ENCODE data around the gene MPO.

Gene MPO

DNA sequence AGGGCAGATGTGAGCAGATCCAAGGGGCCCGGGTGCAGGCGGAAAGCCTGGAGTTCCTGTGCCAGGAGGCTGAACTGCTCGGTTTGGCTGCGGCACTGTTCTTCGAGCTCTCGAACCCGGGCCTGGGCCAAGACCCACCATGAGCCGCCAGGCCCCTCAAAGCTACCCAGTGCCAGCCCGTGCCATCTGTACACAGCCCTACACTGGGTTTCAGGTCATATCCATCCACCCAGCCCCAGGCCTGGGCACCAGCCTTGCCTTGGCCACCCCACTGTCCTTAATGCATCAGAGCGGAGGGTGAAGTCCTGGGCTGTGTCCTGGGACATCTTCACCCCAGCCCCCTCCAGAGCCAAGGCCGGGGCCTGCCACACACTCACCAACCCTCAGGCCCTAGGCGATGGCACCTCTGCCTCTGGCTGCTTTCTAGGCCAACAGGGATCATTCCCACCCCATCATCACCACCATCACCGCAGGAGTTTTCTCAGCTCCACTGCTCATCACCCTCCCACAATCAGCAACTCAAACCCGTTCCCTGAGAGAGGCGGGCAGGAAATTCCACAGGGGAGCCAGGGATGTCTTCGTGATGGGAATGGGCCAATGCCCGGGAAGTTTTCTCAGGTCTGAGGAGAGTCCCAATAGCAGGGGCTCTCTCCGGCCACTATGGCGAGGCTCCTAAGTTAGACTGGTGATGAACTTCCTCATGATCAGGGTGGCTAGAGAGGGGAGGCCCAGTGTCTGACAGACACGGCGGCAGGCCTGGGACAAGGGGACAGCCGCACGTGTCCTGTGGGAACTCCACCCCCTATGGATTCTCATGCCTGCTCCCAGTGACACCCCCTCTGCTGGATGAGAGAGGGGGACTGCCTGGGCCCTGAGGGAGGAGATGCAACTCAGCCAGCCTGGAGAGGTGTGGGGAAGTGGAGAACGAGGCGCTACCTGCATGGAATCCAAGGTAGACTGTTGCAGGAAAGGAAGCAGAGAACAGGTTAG lies 38.7 kb upstream of the MPO start:
- no peak for DNase-seq

DNA sequence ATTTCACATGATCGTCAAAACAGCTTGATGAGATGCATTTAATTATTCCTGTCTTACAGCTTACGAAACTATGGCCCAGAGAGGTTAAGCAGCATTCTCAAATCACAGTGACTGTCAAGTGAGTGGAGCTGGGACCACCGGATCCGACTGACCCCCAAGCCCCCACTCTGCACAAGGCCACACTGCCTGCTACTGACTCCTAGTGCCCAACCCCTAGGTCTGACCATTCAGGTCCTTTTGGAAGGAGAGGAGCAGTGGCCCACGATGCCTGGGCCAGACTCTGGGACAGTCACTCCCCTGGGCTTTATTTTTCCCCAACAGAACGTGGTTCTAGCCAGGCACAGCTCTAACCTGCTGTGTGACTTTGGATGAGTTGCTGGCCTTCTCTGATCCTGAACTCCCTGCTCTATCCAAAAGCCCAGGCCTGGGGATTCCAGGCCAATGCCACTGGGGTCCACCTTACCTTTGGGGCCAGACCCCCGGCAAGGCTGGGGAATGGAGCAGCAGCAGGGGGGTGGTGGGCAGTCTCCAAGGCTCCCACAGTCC lies 38.0 kb upstream of the MPO start:
- DNase-seq: no peak

DNA sequence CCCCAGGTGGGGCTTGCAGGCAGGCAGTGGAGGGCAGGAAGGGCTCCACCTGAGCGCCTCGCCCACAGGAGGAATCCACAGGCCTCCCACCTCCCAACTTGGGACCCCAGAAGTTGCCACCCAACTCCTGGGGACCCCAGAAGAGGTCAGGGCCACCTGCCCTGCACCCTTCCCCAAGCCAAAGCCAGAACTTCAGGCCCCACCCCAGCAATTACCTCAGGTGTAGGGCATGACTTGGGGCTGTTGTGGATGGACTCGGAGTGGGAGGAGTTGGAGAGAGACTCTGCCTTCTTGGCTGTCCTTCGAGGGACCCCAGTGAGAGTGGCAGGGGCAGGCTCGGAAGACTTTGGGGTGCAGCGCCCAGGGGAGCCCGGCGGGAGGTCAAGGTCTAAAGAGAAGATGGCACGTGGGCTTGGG lies 37.3 kb upstream of the MPO start:
- no peak for DNase-seq

DNA sequence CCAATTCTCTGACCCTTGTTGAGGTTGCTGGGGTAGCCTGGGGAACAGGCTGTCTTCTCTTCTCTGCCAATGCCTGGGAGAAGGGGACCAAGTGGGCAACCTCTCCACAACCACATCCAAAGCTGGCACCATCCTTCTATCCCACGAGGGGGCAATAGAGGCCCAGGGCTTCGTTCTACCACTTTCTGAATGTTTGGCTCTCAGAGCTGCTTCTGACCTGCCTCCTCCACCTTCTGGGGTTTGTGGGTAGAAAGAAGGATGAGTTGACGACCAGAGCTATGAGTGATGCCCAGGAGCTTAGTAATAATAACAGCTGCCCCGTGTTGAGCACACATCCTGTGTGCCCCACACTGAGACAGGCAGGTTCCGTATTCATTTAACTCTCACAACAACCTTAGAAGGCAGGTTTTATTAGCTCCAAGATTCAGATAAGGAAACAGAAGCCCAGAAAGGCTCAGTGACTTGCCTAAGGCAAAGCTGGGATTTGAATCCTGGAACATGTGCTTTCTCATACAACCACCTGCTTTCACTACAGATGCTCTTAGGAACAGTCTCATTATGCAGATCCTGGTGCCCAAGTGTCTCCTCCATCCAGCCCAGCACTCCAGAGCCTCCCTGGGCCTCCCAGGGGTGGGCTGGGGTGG lies 36.8 kb upstream of the MPO start:
- peak; percentile 83 to 86 for DNase-seq

DNA sequence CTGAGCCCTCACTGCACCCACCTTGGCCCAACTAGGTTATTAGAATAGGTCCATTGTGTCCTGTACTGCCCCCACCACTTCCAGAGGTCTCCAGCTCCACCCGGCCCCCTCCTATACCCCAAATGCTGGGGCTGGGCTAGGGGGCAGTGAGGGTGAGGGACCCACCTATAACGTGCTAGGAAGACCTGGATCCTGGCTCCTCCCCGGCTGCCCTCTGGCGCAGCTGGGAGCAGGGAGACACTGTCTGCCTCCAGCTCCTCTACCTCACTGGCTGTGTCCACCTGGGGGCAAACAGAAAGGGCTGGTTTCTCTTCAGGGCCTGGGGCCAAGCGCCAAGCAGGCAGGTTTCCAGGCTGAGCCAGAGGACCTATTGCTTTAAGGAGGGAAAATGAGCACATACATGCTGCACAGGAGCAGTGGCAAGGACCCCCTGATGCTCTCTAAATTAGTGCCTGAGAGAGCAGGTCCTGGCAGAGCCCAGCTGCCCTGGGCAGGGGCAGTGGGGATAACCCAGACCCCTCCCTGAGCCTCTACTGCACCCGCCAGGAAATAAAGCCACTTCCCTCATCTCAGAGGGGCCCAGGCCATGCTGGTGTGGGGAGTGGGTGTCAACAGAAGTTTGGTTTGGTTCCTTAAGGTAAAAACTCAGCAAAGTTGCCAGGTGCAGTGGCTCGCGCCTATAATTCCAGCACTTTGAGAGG lies 35.7 kb upstream of the MPO start:
- DNase-seq: no peak

DNA sequence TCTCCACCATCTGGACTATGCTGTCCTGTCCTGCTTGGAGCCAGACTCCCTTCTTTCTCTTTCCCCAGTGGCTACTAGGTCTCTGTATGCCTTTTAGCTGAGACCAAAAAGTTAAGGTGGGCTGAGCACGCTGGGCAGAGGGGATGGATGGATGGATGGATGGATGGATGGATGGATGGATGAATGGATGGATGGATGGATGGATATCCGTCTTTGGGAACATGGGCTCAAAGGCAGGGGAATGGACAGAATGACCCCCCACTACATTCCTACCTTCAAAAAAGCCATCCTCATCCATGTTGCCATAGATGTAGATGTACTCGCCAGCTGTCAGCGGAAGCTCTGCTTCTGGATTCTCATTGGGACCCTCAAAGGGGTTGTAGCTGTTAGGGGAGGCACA lies 35.0 kb upstream of the MPO start:
- no peak for DNase-seq

DNA sequence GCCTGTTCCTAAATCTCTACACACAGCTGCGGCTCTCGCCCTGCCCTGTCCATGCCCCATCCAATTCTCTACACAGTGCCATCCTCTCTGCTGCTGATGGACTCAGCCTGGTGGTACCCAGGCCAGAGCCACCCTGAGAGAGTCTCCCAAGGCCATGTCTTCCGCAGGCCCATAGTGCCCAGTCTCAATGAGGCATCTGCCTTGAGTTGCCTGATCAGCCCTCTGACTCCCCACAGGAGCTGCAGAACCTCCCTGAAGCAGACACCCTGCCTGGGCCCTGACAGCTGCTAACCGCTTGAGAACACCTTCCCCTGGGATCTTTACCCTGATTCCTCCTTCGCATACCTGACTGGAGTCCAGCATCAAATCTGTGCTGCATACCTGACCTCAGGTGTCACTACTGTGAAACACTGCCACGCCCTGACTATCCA lies 34.6 kb upstream of the MPO start:
- DNase-seq: no peak

DNA sequence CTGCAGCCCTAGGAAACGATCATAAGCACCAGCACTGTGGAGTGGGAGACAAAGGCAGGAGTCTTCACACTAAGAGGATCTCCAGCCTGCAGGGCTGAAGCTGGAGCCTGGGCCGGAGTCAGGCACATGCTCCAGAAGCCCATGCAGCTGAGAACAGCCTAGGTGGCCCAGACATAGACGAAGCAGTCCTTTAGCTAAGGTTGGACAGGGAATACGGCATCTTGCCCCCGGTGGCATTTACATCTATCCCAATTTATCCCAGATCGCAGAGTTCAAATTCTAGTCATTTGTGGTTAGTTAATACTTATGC lies 33.9 kb upstream of the MPO start:
- DNase-seq: no peak

DNA sequence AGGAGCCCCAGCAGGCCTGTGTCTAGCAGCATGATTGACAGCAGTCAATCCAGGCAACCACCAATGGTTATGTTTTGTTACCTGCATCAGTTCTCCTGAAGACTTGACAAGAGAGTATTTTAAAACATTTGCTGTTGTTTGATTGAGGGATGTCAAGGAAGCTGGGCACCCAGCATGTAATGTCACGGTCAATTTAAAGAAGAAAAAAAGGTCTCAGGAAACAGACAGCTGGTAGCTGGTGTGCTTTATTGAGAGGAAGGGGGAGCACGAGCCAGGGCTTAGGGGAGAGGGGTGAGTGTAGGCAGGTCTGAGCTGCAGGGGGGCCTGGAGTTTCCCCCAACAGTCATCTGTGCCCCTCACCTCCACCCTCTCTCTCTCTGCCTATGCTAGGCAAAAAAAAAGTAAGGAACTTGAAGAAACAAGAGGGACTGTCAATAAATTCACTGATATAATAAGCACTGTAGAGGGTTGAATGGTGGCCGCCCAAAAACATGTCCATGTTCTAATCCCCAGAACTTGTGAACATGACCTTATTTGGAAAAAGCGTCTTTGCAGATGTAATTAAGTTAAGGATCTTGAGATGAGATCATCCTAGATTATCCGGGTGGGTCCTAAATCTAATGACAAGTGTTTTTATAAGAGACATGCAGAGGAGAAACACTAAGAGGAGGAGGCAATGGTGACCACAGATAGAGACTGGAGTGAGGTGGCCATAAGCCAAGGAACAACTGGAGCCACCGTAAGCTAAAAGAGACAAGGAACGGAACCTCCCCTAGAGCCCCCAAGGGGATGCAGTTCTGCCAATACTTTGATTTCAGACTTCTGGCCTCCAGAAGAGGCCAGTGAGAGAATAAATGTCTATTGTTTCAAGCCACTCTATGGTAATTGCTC lies 33.3 kb upstream of the MPO start:
- no peak for DNase-seq

DNA sequence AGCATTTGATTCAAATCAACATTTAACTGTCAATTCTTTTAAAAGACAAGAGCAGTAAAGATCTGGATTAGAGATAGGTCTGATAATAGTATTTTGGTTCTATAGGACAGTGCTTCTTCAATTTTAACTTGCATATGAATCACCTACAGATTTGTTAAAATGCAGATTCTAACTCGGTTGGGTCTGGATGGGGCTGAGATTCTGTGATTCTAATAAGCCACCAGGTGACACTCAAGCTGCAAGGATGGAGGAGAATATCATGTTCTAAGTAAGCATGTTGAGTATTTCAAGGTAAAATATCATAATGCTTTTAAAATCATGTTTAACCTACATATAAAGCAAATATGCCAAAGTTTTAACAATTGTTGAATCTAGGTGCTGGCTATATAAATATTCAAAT lies 32.1 kb upstream of the MPO start:
- no peak for DNase-seq

DNA sequence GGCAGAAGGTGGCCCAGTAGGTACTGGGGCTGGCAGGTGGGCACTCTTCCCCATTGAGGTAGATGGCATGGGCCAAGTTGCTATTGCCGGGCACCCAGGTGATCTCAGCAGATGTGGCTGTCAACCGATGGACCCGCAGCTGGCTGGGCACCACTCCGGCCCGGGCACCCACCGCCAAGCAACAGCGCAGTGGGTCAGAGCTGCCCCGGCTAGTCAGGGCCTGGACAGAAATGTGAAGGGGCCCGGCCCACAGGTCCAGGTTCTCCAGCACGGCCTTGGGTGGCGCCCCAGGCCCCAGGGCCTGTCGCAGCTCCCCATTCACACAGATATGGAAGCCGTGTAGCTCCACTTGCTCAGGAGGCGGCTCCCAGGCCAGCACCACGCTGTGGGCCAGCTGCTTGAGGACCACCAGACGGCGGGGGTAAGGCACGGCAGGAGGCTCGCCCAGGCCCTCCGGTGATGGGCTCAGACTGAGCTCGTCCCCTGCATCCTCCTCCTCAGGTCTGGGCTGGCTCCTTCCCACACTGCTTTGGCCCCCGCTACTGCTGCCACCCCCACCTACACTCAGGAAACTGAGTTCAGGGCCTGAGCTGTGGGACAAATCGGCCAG lies 31.4 kb upstream of the MPO start:
- DNase-seq: no peak

DNA sequence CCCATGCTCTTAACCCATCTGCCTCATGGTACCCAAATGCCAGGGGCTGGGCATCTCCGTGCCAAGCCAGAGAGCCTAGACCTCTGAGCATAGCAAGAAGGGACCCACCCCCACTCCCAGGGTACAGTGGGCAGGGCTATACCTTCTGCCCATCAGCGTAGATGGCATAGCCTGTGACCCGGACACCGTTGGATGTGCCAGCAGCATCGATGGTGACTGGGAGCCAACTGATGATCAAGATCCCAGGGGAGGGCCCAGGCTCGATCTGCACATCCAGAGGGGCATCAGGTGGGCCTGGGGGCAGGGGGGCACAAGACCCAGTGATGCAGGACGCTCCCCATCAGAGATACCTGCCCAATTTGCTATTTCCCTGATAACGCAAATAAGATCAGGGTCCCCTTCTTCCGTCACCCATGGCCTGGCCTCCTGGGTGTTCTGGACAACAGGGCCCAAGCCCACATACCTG lies 30.7 kb upstream of the MPO start:
- DNase-seq: no peak

DNA sequence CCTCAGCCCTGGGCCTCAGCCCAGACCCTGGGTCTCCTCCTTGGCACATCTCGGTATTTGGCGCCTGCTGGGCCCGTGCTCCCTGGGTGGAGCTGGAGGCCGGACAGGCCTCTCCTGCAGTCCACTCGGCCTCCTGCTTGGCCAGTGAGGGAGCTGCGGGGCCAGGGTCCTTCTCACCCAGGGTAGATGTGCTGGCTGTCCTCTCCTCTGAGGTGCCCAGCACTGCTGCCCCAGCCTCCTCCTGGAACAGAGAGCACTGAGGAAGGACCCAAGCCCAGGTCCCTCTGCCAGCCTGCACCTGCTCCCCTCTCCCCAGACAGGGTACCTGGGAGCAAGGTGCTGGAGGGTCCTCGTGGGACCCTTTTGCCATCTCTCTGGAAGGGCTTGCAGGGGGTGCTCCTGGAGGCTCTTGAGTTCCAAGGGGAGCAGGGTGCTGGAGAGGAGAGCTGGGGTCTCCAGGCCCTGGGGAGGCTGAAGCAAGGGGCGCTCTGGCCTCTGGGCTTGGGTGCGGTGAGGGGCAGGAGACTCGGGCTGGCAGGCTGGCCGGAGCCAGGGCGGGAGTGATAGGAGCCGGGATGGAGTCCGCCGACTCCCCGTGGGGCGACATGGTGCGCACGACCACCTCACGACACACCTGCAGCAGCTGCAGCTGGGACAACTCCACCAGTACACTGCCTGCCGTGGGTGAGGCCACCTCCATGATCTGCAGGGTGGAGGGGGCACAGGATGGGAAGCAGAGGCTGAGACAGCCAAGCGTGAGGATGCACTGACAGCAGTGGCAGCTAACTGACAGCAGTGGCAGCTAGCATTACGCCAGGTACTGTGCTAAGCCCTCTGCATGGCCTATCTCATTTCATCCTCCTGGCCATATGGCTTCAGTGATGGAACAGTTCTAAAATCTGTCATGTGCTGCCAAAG lies 30.0 kb upstream of the MPO start:
- DNase-seq: no peak

DNA sequence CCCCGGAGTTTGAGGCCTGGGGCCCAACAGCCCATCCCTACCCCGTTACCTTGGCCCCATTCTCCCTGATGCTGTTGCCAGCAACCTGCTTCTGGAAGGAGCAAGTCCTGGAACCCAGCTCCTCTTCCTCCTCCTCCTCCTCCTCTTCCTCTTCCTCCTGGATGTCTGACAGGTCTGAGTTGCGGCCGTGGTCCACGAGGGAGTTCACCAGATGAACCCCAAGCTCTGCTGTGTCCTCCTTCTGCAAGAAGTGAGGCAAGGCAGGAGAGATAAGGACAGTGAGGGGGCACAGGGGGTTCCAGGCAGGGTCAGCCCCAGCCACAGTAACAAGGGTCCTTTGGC lies 29.2 kb upstream of the MPO start:
- no peak for DNase-seq

DNA sequence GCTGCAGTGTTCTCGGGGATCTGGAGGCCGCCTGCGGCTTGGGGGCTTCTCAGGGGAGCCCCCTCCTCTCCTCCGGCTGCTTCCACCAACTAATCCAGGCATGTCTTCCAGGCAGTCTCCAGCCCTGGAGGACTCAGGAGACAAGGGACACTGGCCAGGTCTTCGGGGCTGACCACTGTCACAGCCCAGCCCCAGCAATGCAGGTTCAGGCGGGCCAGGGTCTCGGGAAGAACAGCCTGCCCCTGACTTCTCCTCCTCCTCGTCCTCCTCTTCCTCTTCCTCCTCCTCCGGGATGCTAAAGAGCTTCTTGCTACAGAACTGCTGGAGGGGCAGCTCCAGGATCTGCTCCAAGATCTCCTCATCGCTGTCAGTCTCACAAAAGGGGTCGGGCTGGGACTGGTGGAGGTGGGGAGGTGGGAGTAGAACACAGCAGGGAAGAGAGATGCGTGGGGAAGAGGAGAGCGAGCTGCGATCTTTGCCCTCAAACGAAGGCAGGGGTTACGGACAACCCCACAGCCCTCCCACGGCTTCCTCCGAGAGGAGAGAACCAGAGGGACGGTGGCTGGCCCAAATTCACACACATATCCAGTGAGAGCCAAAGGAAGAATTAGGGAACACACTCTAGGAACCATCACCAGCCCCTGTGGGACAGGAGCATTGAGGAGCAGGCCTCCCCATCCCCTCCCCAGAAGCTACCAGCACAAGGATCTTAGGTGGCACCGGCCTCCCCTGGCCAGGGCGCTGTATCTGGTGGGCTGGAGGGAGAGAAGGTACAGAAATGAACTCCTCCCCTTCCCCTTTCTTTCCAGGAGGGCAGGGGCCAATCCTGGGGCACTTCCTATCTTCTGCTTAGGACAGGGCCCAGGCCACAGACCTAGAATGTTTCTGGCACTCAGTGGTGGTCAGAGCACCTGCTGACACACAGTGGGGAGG lies 28.5 kb upstream of the MPO start:
- DNase-seq: no peak

DNA sequence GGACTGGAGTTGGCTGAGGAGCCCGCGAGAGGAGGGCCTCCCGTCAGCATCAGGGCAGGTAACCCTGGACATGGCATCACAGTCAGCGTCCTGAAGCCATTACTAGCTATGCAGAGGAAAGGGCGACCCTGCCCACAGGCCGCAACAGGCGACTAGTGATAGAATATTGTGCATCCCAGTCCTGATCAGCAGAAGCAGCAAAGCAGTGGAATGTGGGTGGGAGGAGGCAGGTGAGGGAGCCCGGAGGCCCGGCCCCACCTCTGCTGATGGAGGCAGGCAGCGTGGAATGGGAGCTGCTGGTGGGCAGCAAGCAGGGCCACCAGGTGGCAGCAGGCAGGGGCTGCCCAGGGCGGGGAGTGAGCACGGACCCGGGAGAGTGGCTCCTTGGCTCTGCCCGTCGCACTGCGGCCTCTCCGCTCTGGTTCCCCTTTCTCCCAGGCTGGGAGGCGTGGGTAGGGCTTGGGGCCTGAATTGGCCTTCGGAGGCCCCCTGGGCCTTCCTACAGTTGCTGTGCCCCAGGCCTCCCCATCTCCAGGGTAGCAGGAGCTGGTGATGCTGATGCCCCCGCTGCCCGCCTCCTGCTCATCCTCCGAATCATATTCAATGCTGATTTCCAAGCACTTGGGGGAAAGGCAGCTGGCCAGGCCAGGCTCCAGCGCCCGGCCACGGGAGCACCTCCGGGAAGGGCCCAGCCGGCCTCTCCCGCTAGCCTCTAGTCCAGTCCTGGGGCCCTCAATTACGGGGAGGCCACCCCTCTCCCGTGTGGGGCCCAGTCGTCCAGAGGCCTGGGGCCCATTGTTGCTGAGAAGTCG lies 27.6 kb upstream of the MPO start:
- DNase-seq: peak in 1 of 2 donors; percentile 37

DNA sequence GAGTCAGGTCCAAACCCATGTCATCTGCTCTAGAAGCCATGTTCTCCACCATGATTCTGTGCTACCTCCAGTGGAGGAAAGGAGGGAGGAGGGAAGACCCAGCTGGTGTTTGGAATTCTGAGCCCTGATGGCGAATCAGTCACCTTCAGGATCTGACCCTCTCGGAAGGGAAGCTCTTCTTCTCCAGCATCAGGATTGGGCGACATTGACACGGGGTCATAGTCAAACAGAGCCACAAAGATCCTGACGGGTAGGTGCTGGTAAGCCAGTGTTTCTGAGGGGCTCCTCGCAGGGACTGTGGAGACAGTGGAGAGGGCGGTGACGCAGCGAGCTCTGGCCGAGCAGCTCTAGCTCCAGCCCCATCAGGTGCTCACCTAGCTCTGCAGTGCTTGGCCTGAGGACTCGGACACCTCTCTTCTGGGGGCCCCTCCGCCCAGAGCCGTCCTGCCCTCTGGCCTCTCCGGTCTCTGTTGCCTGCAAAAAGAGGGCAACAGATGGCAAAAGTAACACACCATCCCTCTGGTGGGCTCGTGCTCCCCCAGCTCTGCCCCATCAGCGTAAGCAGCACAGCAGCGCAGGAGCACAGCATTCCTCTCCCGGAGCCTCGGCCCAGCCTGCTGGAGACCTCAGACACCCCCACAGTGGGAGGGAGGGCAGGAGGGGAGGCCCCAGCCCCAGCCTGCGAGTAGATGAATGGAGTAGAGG lies 26.9 kb upstream of the MPO start:
- DNase-seq: no peak

Data from CD4-positive, alpha-beta T cell treated with Interleukin-1 beta for 1 hour (primary cell).